Esophagus muscularis mucosa (tissue), 2 donors: ENCODE data around the gene NME2.

Experiments
- EP300 ChIP-seq: sonication (generic); formaldehyde crosslinking; IDR thresholded peaks from one replicate; pipeline ENCODE4 v1.6.1; 2017; ENCODE audit warnings: antibody characterized with exemption
- POLR2A ChIP-seq: fragments of 450-650 bp; IDR thresholded peaks from one replicate; pipeline ENCODE4 v1.6.1; 2017; ENCODE audit warnings: antibody characterized with exemption, moderate library complexity, mild to moderate bottlenecking, low read depth

DNA sequence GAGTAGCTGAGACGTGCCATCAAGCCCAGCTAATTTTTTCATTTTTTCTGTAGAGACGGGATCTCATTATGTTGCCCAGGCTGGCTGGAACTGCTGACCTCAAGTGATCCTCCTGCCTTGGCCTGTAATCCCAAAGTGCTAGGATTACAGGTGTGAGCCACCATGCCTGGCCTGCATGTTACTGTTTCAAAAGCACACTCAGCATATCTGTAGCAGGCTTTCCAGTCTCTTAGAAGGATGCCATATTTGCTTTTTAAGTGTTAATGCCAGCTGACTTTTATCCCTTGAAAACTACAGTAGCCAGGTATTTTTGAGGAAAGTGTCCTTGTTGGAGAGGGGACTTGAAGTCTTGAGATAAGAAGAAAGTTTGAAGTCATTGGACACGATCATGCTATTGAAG lies 30.3 kb upstream of the NME2 start:
- TF ChIP-seq POLR2A (no peak), EP300 (no peak)
